RPMI8226 (cell line): Measurements from ENCODE around the gene PRDM8.
"Not testable (repeated sequence)": the region's sequence is repeated elsewhere in the genome, so short reads cannot be mapped to it uniquely, and the experiment has no call there.

ENCODE experiments used
- DNase-seq: peaks from one replicate; pipeline ENCODE4 v3.0.0-alpha.2; 2015

Gene PRDM8

DNA sequence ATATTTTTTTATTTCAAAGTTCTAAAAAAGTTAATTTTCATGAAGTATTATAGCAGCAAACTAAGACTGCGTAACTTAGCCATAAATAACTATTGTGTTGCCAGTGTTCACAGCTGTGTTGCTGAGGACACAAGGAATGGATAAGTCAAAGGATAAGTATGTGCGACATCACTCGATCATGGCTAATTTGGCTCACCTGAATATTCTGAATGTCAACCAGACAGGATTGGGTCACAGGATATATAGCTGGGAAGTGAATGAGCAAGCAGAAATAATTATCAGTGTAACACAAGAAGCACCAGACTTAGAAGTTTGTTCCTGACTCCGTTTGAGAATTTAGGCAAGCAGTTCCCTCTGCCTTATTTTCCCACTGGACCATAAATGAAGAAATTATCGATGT lies 33.9 kb downstream of the PRDM8 start:
- DNase-seq, result no peak

DNA sequence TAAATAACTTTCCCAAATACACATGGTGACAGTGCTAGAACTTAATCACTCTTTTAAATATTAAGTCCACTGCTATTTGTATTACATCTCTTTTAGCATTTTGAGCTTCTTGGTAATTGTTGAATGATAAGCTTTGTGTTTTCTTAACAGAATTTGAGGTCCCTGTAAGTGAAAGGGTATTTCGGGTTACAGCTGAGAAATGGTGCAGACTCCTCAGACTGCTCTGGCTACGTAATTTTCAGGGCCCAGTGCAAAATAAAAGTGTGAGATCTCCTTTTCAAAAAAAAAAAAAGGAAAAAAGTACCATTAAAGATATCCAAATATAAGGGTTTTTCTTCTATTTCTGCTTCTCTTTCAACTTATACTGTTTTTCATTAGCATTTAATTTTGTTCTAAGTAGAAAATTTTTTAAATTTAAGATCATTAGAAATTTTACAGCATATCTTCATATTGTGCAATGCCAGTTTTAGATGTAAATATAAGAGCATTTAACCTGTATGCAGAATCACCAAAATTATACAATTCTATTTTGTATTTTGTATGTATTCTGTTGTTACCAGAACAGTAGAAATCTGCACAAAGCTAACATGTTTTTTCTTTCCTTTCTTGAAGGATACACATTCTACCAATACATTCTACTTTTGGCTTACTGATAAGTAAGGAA lies 35.5 kb downstream of the PRDM8 start:
- DNase-seq, result no peak

DNA sequence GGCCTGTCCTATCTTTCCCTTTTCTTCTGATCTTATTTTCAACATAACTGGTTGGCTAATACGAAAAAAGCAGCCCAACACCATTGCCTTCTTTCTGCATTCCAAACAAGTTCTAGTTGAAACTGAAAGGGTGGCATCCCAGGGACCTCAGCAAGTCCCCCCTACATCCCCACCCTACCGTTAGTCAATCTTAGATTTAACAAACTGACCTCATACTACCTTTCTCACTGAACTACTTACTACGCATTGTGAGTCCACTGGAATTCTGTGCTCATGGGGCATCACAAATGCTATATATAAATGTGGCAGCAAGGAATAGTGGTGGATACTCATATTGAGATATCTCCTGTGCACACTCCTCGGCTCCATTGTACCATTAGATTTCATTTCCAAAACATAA lies 36.1 kb downstream of the PRDM8 start:
- no peak for DNase-seq

GRCh38 chr4:80235451-80235850 lies 38.1 kb downstream of the PRDM8 start:
- DNase-seq, result no peak

DNA sequence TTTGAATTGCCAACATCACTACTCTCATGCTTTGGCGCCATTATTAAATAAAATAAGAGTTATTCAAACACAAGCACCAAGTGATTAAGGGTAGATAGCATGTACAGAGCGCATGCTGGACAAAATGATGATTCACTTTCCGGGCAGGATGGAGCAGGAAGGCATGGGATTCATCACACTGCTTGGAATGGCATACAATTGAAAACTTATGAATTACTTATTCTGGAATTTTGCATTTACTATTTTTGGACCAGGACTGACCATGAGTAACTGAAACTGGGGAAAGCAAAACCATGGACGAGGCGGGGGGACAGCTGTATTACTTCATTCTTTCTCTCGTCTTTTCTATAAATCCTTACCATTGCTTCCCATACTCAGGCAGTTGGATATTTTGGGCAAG lies 40.7 kb downstream of the PRDM8 start:
- no peak for DNase-seq

GRCh38 chr4:80239480-80240150 lies 42.3 kb downstream of the PRDM8 start:
- DNase-seq, result no peak

DNA sequence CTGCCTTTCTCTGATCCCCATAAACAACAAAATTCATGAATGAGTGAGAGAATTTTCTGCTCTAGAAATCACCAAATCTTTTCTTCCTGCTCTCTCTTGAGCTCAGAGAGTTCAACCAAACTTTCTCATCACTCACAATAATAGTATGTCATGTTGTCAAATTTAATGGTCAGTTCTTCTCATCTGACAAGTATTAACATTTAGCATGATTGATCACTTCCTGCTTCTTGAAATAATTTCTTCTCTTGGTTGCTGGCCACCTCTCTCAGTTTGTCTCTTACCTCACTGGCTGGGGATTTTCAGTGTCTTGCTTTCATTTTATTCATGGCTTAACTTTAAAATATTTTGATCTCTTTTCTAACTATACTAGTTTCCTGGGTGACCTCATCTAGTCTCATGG lies 43.7 kb downstream of the PRDM8 start:
- no peak for DNase-seq

GRCh38 chr4:80243274-80244018 lies 46.1 kb downstream of the PRDM8 start:
- peak; percentile 39 for DNase-seq

DNA sequence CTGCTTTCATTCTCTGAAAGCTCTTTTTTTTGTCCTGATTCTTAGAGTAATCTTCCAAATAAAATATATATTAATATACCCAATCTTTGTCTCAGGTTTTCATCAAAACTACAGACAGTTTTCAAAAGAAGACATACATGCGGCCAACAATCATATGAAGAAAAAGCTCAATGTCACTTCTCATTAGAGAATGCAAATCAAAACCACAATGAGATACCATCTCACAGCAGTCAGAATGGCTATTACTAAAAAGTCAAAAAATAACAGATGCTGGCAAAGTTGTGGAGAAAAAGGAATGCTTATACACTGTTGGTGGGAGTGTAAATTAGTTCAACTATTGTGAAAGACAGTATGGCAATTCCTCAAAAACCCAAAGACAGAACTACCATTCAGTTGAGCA lies 50.2 kb downstream of the PRDM8 start:
- not testable (repeated sequence) for DNase-seq

DNA sequence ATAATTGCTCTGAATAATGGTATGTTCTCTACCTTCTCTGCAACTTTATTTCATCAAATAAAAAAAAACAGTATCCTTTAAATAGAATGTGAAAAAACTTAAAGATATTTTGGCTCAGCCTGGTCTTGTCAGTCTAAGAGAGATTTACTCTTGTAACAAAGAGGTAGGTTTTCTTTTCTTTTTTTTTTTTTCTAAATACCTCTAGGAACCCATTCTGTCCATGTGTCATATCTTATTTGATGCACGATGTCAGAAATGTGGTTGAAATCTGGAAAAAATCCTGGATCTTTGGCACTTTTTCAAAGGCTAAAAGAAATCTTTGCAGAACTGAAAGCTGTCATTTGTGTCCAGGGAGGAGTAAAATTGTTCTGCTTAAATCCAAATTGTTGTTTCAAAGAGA lies 51.8 kb downstream of the PRDM8 start:
- DNase-seq, result no peak

DNA sequence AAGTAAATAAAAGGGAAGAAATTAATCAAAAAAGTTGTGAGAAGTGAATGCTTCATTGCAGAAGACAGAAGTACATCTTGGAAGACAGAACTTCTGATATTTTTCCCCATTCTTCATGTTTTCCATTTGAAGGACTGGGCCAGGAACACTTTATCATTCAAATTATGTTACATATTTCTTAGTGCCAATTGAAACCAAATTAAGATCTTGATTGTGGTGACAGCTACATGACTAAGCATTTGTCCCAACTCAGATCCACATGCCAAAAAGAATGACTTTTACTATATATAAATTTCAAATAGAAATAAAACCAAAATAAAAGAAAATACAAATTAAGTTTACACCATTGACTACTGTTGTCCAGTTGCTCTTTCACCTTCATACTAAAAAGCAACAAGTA lies 55.1 kb downstream of the PRDM8 start:
- DNase-seq, result no peak

DNA sequence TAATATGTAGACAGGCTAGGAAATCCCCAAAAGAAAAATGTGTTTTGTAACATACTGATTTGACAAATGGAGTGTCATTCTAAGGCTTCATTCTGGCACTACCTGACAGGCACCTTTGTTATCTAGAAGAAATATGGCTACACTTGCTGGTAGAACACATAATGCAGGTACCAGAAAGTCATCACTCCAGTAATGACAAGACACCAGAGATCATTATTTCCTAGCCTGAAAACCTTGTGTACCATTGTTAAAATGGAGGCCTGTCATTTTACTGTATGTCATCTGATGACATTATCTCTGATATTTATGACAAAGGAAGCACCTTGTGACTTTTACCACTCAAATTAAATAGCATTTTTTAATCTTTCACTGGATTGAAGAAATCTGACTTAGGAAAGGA lies 55.6 kb downstream of the PRDM8 start:
- DNase-seq, result no peak

GRCh38 chr4:80253510-80253909 lies 56.2 kb downstream of the PRDM8 start:
- no peak for DNase-seq
